Ascending aorta (tissue), 2 donors: Measurements from ENCODE around the gene B3GNT2. TPM values are rescaled to one million over a fixed set of nuclear protein-coding genes. Genes with fewer than 3 reads are reported as not detected.

Experiments used
- DNase-seq, 2 donors: peaks; one replicate each; pipeline ENCODE4 v3.0.0-alpha.2; 2019; ENCODE audit warnings: low spot score in 2 of 2
- H3K27ac ChIP-seq, 2 donors: fragments of 200-600 bp; sonication (generic); one replicate each; pipeline ENCODE4 v1.5.1; 2016 to 2017; ENCODE audit warnings: mild to moderate bottlenecking in 1 of 2
- H3K27me3 ChIP-seq: fragments of 200-600 bp; sonication (generic); one replicate; pipeline ENCODE4 v1.5.1; 2017
- H3K36me3 ChIP-seq, 2 donors: fragments of 200-600 bp; sonication (generic); one replicate each; pipeline ENCODE4 v1.5.1; 2016
- H3K4me1 ChIP-seq, 2 donors: fragments of 200-600 bp; sonication (generic); one replicate each; pipeline ENCODE4 v1.5.1; 2016 to 2017; ENCODE audit warnings: mild to moderate bottlenecking in 1 of 2
- H3K4me3 ChIP-seq, 2 donors: fragments of 200-600 bp; sonication (generic); one replicate each; pipeline ENCODE4 v1.5.1; 2016 to 2017; ENCODE audit warnings: mild to moderate bottlenecking in 1 of 2
- H3K9me3 ChIP-seq, 2 donors: fragments of 200-600 bp; sonication (generic); one replicate each; pipeline ENCODE4 v1.5.1; 2016
- CTCF ChIP-seq, 3 experiments: fragments of 200-600 bp in 2 of 3; fragments of 450-650 bp in 1 of 3; sonication (generic) in 2 of 3; IDR thresholded peaks; one replicate each; pipeline ENCODE4 v1.5.1; 2016 to 2019; ENCODE audit warnings: antibody characterized with exemption in 3 of 3, mild to moderate bottlenecking in 1 of 3, moderate library complexity in 1 of 3
- intact Hi-C: fragments of 100-400 bp; cut with DNase I; formaldehyde crosslinking; loops from one replicate; pipeline ENCODE4 v1.15.1; 2023
- total RNA-seq: library from RNA; depleted of rRNA; stranded (reverse); fragments of >200 nt; gene quantifications from one replicate; pipeline ENCODE4 v1.1.0, GENCODE V29; 2016

Gene B3GNT2
- total RNA-seq, 1 donor from 2014 or later, result 15.2 TPM

GRCh38 chr2:62270728-62271127 is 74.8 kb downstream of the B3GNT2 start:
- Histone ChIP-seq H3K9me3 (no peaks in the 10 kb centered on the region), H3K36me3 (no peaks in the 10 kb centered on the region), H3K4me1 (no peaks in the 10 kb centered on the region), H3K27me3 (no peaks in the 10 kb centered on the region), H3K4me3 (no peak overlapping the region), H3K27ac (no peak overlapping the region)
- no peak for TF ChIP-seq CTCF (IDR thresholded peaks at IDR 0.05)
- intact Hi-C loops, result no loop called here
- no peak for DNase-seq
